CD14-positive monocyte (primary cell): ENCODE results near the gene SKOR1. TPM values are rescaled to one million over a fixed set of nuclear protein-coding genes. Genes with fewer than 3 reads are reported as not detected.

Experiments used
- DNase-seq, 3 donors: peaks; one replicate each; pipeline ENCODE4 v3.0.0-alpha.2; 2011 to 2022
- H2AFZ ChIP-seq: 2 replicates; pipeline ENCODE4 v1.6.0; 2012; ENCODE audit warnings: mild to moderate bottlenecking, low read depth, low read length, inconsistent platforms; ENCODE audit not compliant: insufficient read depth, poor library complexity, severe bottlenecking
- H3K27ac ChIP-seq, 2 donors: 1 replicate in 1 of 2; 2 replicates in 1 of 2; pipeline ENCODE4 v1.5.1; 2012 to 2013; ENCODE audit warnings: low read length in 2 of 2, control low read depth in 1 of 2, inconsistent platforms in 1 of 2, low read depth in 1 of 2, mild to moderate bottlenecking in 1 of 2
- H3K27me3 ChIP-seq, 2 donors: one replicate each; pipeline versions ENCODE4 v1.6.0 to v1.6.1; 2011 to 2013; ENCODE audit warnings: low read length in 2 of 2; ENCODE audit not compliant: control insufficient read depth in 2 of 2, insufficient read depth in 2 of 2
- H3K36me3 ChIP-seq, 2 donors: replicated peaks in 1 of 2; 1 replicate in 1 of 2; 2 replicates in 1 of 2; pipeline versions ENCODE4 v1.5.1 to v1.6.1; 2012 to 2013; ENCODE audit warnings: low read length in 2 of 2, control low read depth in 1 of 2, inconsistent platforms in 1 of 2, mild to moderate bottlenecking in 1 of 2; ENCODE audit not compliant: insufficient read depth in 2 of 2, control insufficient read depth in 1 of 2
- H3K4me1 ChIP-seq, 2 donors: 1 replicate in 1 of 2; 2 replicates in 1 of 2; pipeline versions ENCODE4 v1.5.1 to v1.6.1; 2012 to 2013; ENCODE audit warnings: low read length in 2 of 2, control low read depth in 1 of 2, inconsistent platforms in 1 of 2, mild to moderate bottlenecking in 1 of 2, moderate library complexity in 1 of 2; ENCODE audit not compliant: insufficient read depth in 2 of 2, control insufficient read depth in 1 of 2
- H3K4me2 ChIP-seq: replicated peaks from 2 replicates; pipeline ENCODE3; 2012; ENCODE audit warnings: low read length, moderate library complexity, mild to moderate bottlenecking; ENCODE audit not compliant: poor library complexity, severe bottlenecking; ENCODE audit errors: extremely low read depth
- H3K4me3 ChIP-seq, 3 experiments: fragments of 200-600 bp in 1 of 3; sonication (generic) in 1 of 3; replicated peaks in 1 of 3; 1 replicate in 2 of 3; 2 replicates in 1 of 3; pipeline ENCODE4 v1.5.1; 2011 to 2013; ENCODE audit warnings: low read length in 3 of 3, mild to moderate bottlenecking in 3 of 3, control low read depth in 2 of 3, low read depth in 2 of 3, inconsistent platforms in 1 of 3, moderate library complexity in 1 of 3
- H3K79me2 ChIP-seq: 2 replicates; pipeline ENCODE4 v1.6.0; 2012; ENCODE audit warnings: mild to moderate bottlenecking, control low read depth, inconsistent platforms, low read length, moderate library complexity; ENCODE audit not compliant: insufficient read depth
- H3K9ac ChIP-seq: 2 replicates; pipeline ENCODE4 v1.6.0; 2017; ENCODE audit warnings: low read length, mild to moderate bottlenecking; ENCODE audit not compliant: insufficient read depth, poor library complexity, severe bottlenecking
- H3K9me3 ChIP-seq, 2 donors: replicated peaks in 1 of 2; 1 replicate in 1 of 2; 2 replicates in 1 of 2; pipeline versions ENCODE4 v1.5.1 to v1.6.1; 2012 to 2013; ENCODE audit warnings: low read length in 2 of 2, control low read depth in 1 of 2; ENCODE audit not compliant: control insufficient read depth in 1 of 2, insufficient read depth in 1 of 2
- H4K20me1 ChIP-seq: 2 replicates; pipeline ENCODE4 v1.6.0; 2012; ENCODE audit warnings: mild to moderate bottlenecking, low read length, control low read depth, moderate library complexity; ENCODE audit not compliant: insufficient read depth
- H3K27ac Mint-ChIP-seq, 7 donors: one replicate each; pipeline ENCODE4 v1.8.0; 2020; ENCODE audit warnings: mild to moderate bottlenecking in 7 of 7, mixed read lengths in 7 of 7, moderate library complexity in 6 of 7, inconsistent platforms in 2 of 7
- H3K27me3 Mint-ChIP-seq, 3 donors: one replicate each; pipeline ENCODE4 v1.8.0; 2021 to 2022; ENCODE audit warnings: low read depth in 3 of 3, mild to moderate bottlenecking in 3 of 3, mixed read lengths in 3 of 3, moderate library complexity in 3 of 3, inconsistent platforms in 1 of 3
- H3K36me3 Mint-ChIP-seq, 2 donors: one replicate each; pipeline ENCODE4 v1.8.0; 2020; ENCODE audit warnings: mixed read lengths in 2 of 2, inconsistent platforms in 1 of 2, mild to moderate bottlenecking in 1 of 2
- H3K4me1 Mint-ChIP-seq: one replicate; pipeline ENCODE4 v1.8.0; 2020; ENCODE audit warnings: mild to moderate bottlenecking, mixed read lengths
- H3K4me3 Mint-ChIP-seq, 2 donors: one replicate each; pipeline ENCODE4 v1.8.0; 2020; ENCODE audit warnings: mild to moderate bottlenecking in 2 of 2, mixed read lengths in 2 of 2, moderate library complexity in 1 of 2
- H3K9me3 Mint-ChIP-seq, 7 donors: one replicate each; pipeline ENCODE4 v1.8.0; 2020 to 2022; ENCODE audit warnings: mixed read lengths in 7 of 7, mild to moderate bottlenecking in 6 of 7, moderate library complexity in 6 of 7, inconsistent platforms in 2 of 7
- WGBS: methylation state at CpG from one replicate; pipeline ENCODE4 v1.1.5; 2013; ENCODE audit warnings: missing lambda C conversion rate; ENCODE audit not compliant: insufficient coverage; 5-methylcytosine and 5-hydroxymethylcytosine counted together
- intact Hi-C, 2 donors: fragments of 100-400 bp; cut with micrococcal nuclease; formaldehyde crosslinking; loops; one replicate each; pipeline versions ENCODE4 v1.15.0 to v1.15.1; 2023
- polyA plus RNA-seq, 3 donors: library from polyadenylated mRNA; depleted of rRNA in 1 of 3; unstranded in 2 of 3; stranded (reverse) in 1 of 3; fragments of 300-500 nt in 2 of 3; fragments of >200 nt in 1 of 3; fragmentation: Illumina TruSeq in 2 of 3; gene quantifications; 1 replicate in 2 of 3; 2 replicates in 1 of 3; pipeline ENCODE4 v1.2.3, GENCODE V29; 2012 to 2021
- TF ChIP-seq, protein P1 (sequence below): fragments of 200-600 bp; IDR thresholded peaks from one replicate; pipeline ENCODE4 v1.8.0; 2022; ENCODE audit warnings: antibody characterized with exemption, mild to moderate bottlenecking

Gene SKOR1
- polyA plus RNA-seq, 3 donors: 0.23 TPM; not detected in 2

DNA sequence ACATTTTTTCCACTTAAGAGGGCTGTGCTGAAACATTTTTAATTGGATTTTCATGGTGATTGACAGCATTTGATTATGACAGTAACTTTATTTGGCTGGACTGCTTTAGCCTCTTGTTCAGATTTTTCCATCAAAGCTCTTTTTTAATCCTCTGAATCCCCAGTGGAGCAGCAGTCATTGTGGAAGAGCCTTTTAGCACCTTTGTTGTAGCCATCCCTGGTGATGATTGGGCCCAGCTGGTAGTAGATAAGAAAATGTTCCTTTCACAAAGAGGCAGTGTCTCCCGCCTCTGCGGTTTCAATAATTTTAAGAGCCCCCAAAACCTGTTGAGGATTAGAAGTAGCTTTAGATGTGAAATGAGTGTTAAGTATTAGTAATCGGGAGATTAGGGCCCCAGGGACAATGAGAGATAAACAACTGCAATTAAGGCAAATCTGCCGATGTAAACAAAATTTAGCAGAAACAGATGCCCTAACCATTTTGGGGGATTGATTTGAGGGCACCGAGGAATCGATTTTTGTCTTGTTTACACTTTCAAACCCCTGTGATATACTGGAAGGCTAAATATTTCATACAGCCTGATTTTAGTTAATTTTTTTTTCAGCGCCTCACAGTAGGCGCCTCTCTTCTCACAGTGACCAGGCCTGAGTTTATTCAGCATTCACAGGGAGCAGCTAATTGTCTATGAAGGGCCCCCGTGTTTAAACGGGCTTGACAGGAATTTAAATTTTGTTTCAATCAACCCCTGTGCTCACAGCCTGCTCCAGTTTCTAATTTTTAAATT lies 43.2 kb upstream of the SKOR1 start:
- no peak overlapping the region for H3K4me3 ChIP-seq
- Mint-ChIP-seq H3K27me3 (no peaks in the 10 kb centered on the region), H3K27ac (no peak overlapping the region), H3K9me3 (no peaks in the 10 kb centered on the region), H3K36me3 (peaks cover 16 to 23% of the 10 kb centered on the region in 2 donors), H3K4me3 (no peak overlapping the region), H3K4me1 (peaks cover 41% of the 10 kb centered on the region)
- H3K9me3 ChIP-seq: no peaks in the 10 kb centered on the region
- H2AFZ ChIP-seq: no peak overlapping the region
- TF ChIP-seq, protein P1, sequence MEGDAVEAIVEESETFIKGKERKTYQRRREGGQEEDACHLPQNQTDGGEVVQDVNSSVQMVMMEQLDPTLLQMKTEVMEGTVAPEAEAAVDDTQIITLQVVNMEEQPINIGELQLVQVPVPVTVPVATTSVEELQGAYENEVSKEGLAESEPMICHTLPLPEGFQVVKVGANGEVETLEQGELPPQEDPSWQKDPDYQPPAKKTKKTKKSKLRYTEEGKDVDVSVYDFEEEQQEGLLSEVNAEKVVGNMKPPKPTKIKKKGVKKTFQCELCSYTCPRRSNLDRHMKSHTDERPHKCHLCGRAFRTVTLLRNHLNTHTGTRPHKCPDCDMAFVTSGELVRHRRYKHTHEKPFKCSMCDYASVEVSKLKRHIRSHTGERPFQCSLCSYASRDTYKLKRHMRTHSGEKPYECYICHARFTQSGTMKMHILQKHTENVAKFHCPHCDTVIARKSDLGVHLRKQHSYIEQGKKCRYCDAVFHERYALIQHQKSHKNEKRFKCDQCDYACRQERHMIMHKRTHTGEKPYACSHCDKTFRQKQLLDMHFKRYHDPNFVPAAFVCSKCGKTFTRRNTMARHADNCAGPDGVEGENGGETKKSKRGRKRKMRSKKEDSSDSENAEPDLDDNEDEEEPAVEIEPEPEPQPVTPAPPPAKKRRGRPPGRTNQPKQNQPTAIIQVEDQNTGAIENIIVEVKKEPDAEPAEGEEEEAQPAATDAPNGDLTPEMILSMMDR: no peak
- 100% methylated on average over 6 of the region's 10 CpGs for WGBS
- no peaks in the 10 kb centered on the region for H4K20me1 ChIP-seq
- no peak overlapping the region for H3K9ac ChIP-seq
- H3K27me3 ChIP-seq: no peaks in the 10 kb centered on the region
- H3K79me2 ChIP-seq: no peaks in the 10 kb centered on the region
- intact Hi-C loops: no loop called here
- no peak for DNase-seq
- H3K27ac ChIP-seq: no peak overlapping the region
- no peak overlapping the region for H3K4me2 ChIP-seq
- peaks cover 26 to 31% of the 10 kb centered on the region in 2 donors for H3K4me1 ChIP-seq
- no peaks in the 10 kb centered on the region for H3K36me3 ChIP-seq

DNA sequence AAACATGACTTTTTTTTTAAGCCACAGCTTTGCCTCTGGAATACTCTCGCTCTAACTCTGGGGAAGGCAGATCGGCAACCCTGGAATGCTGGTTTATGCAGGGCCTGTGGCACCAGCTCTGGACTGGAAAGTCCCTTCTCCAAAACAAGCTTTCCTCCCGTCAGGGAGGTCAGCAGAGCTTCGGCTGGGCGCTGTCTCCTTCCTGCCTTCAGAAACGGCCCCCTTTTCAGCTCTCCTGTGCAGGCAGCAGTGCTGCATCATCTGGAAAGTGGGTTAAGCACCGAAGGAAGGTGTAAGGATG lies 42.7 kb upstream of the SKOR1 start:
- H3K27ac ChIP-seq: no peak overlapping the region
- peaks cover 26 to 31% of the 10 kb centered on the region in 2 donors for H3K4me1 ChIP-seq
- no peaks in the 10 kb centered on the region for H3K9me3 ChIP-seq
- 96% methylated on average over 3 of the region's 7 CpGs for WGBS
- Mint-ChIP-seq H3K27ac (peak overlapping the region in 1 of 7 donors; percentile 7), H3K9me3 (no peaks in the 10 kb centered on the region), H3K27me3 (no peaks in the 10 kb centered on the region), H3K4me1 (peaks cover 41% of the 10 kb centered on the region), H3K4me3 (no peak overlapping the region), H3K36me3 (peaks cover 16 to 23% of the 10 kb centered on the region in 2 donors)
- DNase-seq: no peak
- no peak overlapping the region for H3K4me2 ChIP-seq
- no peak overlapping the region for H3K9ac ChIP-seq
- TF ChIP-seq, protein P1: no peak
- no peaks in the 10 kb centered on the region for H3K27me3 ChIP-seq
- no peaks in the 10 kb centered on the region for H3K79me2 ChIP-seq
- intact Hi-C loops: no loop called here
- H3K36me3 ChIP-seq: no peaks in the 10 kb centered on the region
- no peak overlapping the region for H2AFZ ChIP-seq
- no peaks in the 10 kb centered on the region for H4K20me1 ChIP-seq
- no peak overlapping the region for H3K4me3 ChIP-seq
